Stimulated activated CD4-positive, alpha-beta T cell treated with anti-CD3 and anti-CD28 coated beads, Interleukin-1b, Interleukin-23, amount 100 ng/mL, for 4 hours (primary cell): ENCODE measurements around the gene CSTF1.

Experiments used
- DNase-seq, 2 donors: peaks; one replicate each; pipeline ENCODE4 v3.0.0-alpha.2; 2020; ENCODE audit warnings: low read depth in 2 of 2

The CSTF1 gene

GRCh38 chr20:56392132-56392880 is at the start of gene CSTF1, which contains the start of gene AURKA:
Gene CSTF1 (plus strand): TSS chr20:56392645. CDS start chr20:56395553, 2,908 bp downstream.
Gene AURKA (minus strand): TSS chr20:56392215. CDS start chr20:56388197, 4,018 bp downstream.
- DNase-seq, result peak; percentile 98

GRCh38 chr20:56342783-56343182 is 49.7 kb upstream of the CSTF1 start:
- DNase-seq, result no peak

- DNase-seq, result peak in 1 of 2 donors; percentile 26
Observed at GRCh38 chr20:56343861-56344381, 48.5 kb upstream of the CSTF1 start.

- DNase-seq, result no peak
Observed at GRCh38 chr20:56345911-56346310, 46.5 kb upstream of the CSTF1 start.

- DNase-seq, result no peak
Observed at GRCh38 chr20:56347628-56348304, 44.7 kb upstream of the CSTF1 start.

GRCh38 chr20:56348305-56348693 is 44.1 kb upstream of the CSTF1 start:
- no peak for DNase-seq

- DNase-seq, result no peak
Observed at GRCh38 chr20:56348746-56349145, 43.7 kb upstream of the CSTF1 start.

- no peak for DNase-seq
Observed at GRCh38 chr20:56350842-56351241, 41.6 kb upstream of the CSTF1 start.

GRCh38 chr20:56352345-56353055 is 39.9 kb upstream of the CSTF1 start:
- DNase-seq, result no peak

GRCh38 chr20:56353356-56353755 is 39.1 kb upstream of the CSTF1 start:
- no peak for DNase-seq

GRCh38 chr20:56358070-56358469 is 34.4 kb upstream of the CSTF1 start:
- DNase-seq, result no peak

- DNase-seq, result peak; percentile 62 to 76
Observed at GRCh38 chr20:56358600-56359211, 33.7 kb upstream of the CSTF1 start, which contains the start of gene FAM210B. Gene FAM210B (plus strand): TSS chr20:56358974. CDS start chr20:56359006, 32 bp downstream.

GRCh38 chr20:56359212-56360132 is 33.0 kb upstream of the CSTF1 start:
- DNase-seq, result peak in 1 of 2 donors; percentile 6

GRCh38 chr20:56360133-56360907 is 32.1 kb upstream of the CSTF1 start:
- no peak for DNase-seq

- DNase-seq, result no peak
Observed at GRCh38 chr20:56360908-56361205, 31.6 kb upstream of the CSTF1 start.

- DNase-seq, result no peak
Observed at GRCh38 chr20:56361900-56362299, 30.5 kb upstream of the CSTF1 start.

- DNase-seq, result no peak
Observed at GRCh38 chr20:56362833-56363413, 29.5 kb upstream of the CSTF1 start.

- DNase-seq, result no peak
Observed at GRCh38 chr20:56363491-56363890, 29.0 kb upstream of the CSTF1 start.

- no peak for DNase-seq
Observed at GRCh38 chr20:56368351-56369134, 23.9 kb upstream of the CSTF1 start.
